HAP-1 (cell line): ENCODE measurements around the gene MAGEA10.
"Not testable (repeated sequence)": the region's sequence is repeated elsewhere in the genome, so short reads cannot be mapped to it uniquely, and the experiment has no call there.

ENCODE experiments used
- DNase-seq, 2 experiments: peaks; one replicate each; pipeline ENCODE4 v3.0.0-alpha.2; 2016 to 2020; ENCODE audit warnings: low spot score in 2 of 2
- H3K27me3 ChIP-seq: fragments of 250-450 bp; sonication (Bioruptor Pico); 2 replicates; pipeline ENCODE4 v1.5.1; 2020; ENCODE audit warnings: low read depth, mild to moderate bottlenecking, moderate library complexity
- H3K36me3 ChIP-seq: fragments of 250-450 bp; sonication (Bioruptor Pico); replicated peaks from 2 replicates; pipeline ENCODE4 v1.5.1; 2020; ENCODE audit warnings: mild to moderate bottlenecking
- H3K4me1 ChIP-seq: fragments of 250-450 bp; sonication (Bioruptor Pico); 2 replicates; pipeline ENCODE4 v1.5.1; 2020; ENCODE audit warnings: mild to moderate bottlenecking
- H3K4me3 ChIP-seq: fragments of 250-450 bp; sonication (Bioruptor Pico); 2 replicates; pipeline ENCODE4 v1.5.1; 2020; ENCODE audit warnings: mild to moderate bottlenecking, moderate library complexity
- H3K9me3 ChIP-seq: fragments of 250-450 bp; sonication (Bioruptor Pico); 2 replicates; pipeline ENCODE4 v1.5.1; 2020; ENCODE audit warnings: mild to moderate bottlenecking, moderate library complexity
- in situ Hi-C: fragments of 300-500 bp; cut with MboI; formaldehyde crosslinking; loops from 3 replicates; pipeline ENCODE4 v1.14.3; 2020; ENCODE audit warnings: low sequenced_read_pairs, inconsistent platforms, mixed read lengths

The MAGEA10 gene

GRCh38 chrX:152136312-152136711 lies 2.1 kb downstream of the MAGEA10 start:
- Histone ChIP-seq H3K9me3 (no peaks in the 10 kb centered on the region), H3K4me3 (no peak overlapping the region), H3K4me1 (no peaks in the 10 kb centered on the region), H3K27me3 (no peaks in the 10 kb centered on the region), H3K36me3 (no peaks in the 10 kb centered on the region)
- DNase-seq: no peak
- in situ Hi-C loops: no loop called here

- no peaks in the 10 kb centered on the region for H3K4me1 ChIP-seq
- H3K4me3 ChIP-seq: no peak overlapping the region
- H3K9me3 ChIP-seq: no peaks in the 10 kb centered on the region
- H3K36me3 ChIP-seq: no peaks in the 10 kb centered on the region
- DNase-seq: no peak
- in situ Hi-C loops: no loop called here
- H3K27me3 ChIP-seq: no peaks in the 10 kb centered on the region
These were observed 6.9 kb downstream of the MAGEA10 start for GRCh38 chrX:152131525-152131924.

DNA sequence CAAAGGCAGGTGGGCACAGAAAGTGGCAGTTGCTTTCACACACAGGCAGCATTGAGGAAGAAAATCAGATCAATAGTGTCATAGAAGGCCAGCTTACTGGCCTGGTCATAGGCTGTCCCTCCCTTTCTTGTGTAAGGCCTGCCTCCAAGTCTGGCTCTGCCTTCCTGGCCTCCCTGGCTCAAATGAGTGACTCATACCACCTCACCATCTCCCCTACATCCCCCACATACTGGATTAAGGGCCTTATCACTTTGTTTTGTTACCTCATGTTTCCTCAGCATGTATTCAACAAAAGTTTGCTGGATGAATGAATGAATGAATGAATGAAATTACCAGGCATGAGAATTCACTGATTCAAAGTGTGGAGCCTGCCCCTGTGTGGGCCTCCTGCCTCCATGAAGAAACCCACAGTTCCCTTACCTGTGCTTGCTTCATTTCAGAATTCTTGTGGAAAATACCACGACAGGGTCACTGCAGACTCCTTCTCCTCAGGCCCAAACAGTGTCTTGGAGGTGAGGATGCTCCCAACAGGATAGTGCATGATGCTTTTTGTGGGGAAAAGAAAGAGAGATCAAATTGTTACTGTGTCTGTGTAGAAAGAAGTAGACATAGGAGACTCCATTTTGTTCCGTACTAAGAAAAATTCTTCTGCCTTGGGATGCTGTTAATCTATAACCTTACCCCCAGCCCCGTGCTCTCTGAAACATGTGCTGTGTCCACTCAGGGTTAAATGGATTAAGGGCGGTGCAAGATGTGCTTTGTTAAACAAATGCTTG lies 9.1 kb downstream of the MAGEA10 start:
- DNase-seq, H3K4me3 ChIP-seq, H3K4me1 ChIP-seq, H3K36me3 ChIP-seq, H3K9me3 ChIP-seq, in situ Hi-C loops, H3K27me3 ChIP-seq: not testable (repeated sequence)

- Histone ChIP-seq H3K4me1 (no peaks in the 10 kb centered on the region), H3K9me3 (no peaks in the 10 kb centered on the region), H3K36me3 (no peaks in the 10 kb centered on the region), H3K4me3 (no peak overlapping the region), H3K27me3 (no peaks in the 10 kb centered on the region)
- DNase-seq: no peak
- in situ Hi-C loops: no loop called here
These were observed 21.1 kb downstream of the MAGEA10 start for GRCh38 chrX:152117305-152117704.

DNA sequence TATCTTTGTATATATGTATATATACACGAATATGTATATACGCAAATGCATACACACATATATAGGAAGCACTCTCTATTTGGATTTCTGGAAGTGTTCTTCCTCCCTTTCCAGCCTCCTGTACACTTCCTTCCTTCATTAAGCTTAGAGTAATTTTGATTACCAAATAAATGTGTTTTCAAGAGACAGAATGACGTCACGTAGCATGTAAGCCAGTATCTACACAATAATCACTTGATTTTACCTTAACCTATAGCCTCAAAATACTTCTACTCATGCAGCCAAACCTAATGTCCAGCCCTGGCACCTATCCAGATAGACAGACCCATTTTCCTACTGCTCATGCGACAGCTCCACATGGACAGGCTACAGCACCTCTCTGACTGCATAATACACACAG lies 29.9 kb downstream of the MAGEA10 start:
- Histone ChIP-seq H3K4me3 (no peak overlapping the region), H3K9me3 (no peaks in the 10 kb centered on the region), H3K4me1 (no peaks in the 10 kb centered on the region), H3K36me3 (no peaks in the 10 kb centered on the region), H3K27me3 (no peaks in the 10 kb centered on the region)
- DNase-seq: no peak
- in situ Hi-C loops: no loop called here

DNA sequence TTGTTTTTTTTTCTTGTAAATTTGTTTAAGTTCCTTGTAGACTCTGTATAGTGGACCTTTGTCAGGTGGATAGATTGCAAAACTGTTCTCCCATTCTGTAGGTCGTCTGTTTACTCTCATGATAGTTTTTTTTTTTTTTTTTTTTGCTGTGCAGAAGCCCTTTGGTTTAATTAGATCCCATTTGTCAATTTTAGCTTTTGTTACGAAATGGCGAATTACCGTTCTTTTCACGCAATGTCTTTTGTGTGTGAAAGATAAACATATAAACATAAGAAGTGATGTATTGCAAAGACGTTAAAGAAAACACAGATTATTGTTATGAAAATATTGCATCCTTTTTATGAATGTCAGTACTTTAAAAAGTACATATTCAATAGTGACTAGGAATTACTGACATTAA lies 34.5 kb downstream of the MAGEA10 start:
- no peak for DNase-seq
- Histone ChIP-seq H3K27me3 (no peaks in the 10 kb centered on the region), H3K4me3 (no peak overlapping the region), H3K4me1 (no peaks in the 10 kb centered on the region), H3K9me3 (no peaks in the 10 kb centered on the region), H3K36me3 (no peaks in the 10 kb centered on the region)
- in situ Hi-C loops: no loop called here

GRCh38 chrX:152086141-152086540 lies 52.2 kb downstream of the MAGEA10 start:
- Histone ChIP-seq H3K4me1 (no peaks in the 10 kb centered on the region), H3K4me3 (no peak overlapping the region), H3K36me3 (no peaks in the 10 kb centered on the region), H3K9me3 (no peaks in the 10 kb centered on the region), H3K27me3 (no peaks in the 10 kb centered on the region)
- in situ Hi-C loops: no loop called here
- no peak for DNase-seq
